Activated CD4-positive, alpha-beta T cell treated with anti-CD3 and anti-CD28 coated beads, Interleukin-2, amount 50 U/mL, for 48 hours (primary cell): ENCODE data around the gene FGF14.

Source experiments
- DNase-seq, 2 experiments: peaks; one replicate each; pipeline ENCODE4 v3.0.0-alpha.2; 2020

FGF14 gene

GRCh38 chr13:102309110-102309509, 92.7 kb downstream of the FGF14 start:
- no peak for DNase-seq

GRCh38 chr13:102302534-102302933, 99.3 kb downstream of the FGF14 start:
- DNase-seq = no peak

GRCh38 chr13:102300379-102300778, 101.5 kb downstream of the FGF14 start:
- no peak for DNase-seq

GRCh38 chr13:102299366-102299765, 102.5 kb downstream of the FGF14 start:
- no peak for DNase-seq

- DNase-seq = no peak
These were observed 103.8 kb downstream of the FGF14 start for GRCh38 chr13:102298051-102298450.

GRCh38 chr13:102295316-102296048, 106.4 kb downstream of the FGF14 start:
- no peak for DNase-seq

GRCh38 chr13:102294407-102295018, 107.3 kb downstream of the FGF14 start:
- no peak for DNase-seq

GRCh38 chr13:102293723-102294122, 108.1 kb downstream of the FGF14 start:
- DNase-seq = no peak

DNA sequence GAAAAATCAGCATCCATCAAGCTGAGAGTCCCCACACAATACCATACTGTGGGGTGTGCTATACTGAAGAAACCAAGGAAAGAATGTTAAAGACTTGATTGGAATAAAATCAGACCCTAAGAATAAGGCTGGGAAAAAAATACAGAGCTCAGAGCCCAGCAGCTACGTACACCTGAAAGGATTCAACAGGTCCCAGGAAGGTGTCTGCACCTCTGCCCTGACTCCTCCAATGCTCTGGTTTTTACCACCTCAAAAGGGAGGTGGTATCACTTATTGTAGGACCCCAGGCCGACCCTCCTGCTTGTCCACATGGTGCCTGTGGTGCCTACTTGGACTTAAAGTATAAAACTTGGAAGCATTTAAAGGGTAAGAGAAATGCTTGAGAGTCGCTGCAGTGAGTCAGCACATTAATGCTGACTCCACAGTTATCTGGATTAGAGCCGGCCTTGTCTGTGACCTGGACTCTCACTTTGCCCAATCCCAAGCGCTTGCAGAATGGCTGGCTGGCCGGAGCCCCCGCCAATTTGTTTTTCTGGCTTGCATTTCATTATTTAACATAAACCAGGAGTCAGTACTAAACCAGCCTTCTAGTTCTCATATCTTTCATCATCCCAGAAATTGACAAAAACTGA, 110.1 kb downstream of the FGF14 start:
- DNase-seq = no peak

DNA sequence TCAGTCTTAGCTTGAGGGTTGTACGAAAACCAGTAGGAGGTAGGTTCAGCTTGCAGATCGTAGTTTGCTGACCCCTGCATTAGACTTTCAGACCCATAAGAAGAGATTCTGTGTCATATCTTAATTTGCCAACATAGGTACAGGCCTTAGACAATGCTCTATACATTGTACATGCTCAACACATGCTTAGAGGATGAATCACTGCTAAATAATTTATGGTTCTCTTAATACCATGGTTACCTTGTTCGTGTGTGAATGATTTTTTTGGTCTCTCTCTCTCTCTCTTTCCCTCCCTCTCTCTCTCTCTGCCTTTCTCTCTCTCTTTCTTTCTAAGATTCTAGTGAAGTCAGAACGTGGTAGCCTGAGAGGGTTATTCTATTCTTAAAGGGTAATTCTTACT, 112.2 kb downstream of the FGF14 start:
- no peak for DNase-seq

DNA sequence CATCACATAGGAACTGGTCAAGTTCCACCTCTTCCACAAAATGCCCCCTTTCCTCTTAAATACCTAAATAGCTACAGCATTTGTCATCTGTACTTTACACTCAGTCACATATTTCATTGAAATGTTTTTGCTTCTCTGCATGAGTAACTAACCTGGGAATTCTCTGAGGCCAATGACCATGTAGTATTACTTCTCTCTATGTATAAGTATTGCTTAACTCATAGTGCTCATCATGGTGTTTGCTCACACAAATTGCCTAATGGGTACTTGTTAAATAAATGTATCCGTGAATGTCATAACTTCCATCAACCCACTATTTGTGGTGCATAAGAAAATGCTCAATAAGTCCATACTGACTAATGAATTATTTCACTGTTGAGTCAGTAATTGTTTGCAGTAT, 115.5 kb downstream of the FGF14 start:
- no peak for DNase-seq

GRCh38 chr13:102280366-102280765, 121.5 kb downstream of the FGF14 start:
- no peak for DNase-seq

DNA sequence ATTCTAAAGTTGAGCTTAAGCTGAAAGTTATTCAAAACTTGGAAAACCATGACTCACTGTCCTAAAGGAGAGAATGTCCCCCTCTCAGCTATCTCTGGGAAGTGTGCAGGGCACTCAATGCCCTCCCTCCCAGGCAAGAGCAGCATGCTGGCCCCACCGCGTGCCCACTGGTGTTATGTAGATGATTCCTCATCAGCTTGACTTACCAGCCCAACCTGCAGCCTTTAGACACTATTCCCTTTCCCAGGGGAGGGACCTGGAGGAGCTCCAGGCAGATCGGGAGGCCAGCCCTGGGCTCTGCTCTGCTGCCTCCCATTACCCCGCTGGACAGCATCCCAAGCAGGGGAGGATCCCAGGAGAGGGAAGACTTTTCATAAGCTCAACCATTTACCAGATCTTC, 124.6 kb downstream of the FGF14 start:
- DNase-seq = no peak

DNA sequence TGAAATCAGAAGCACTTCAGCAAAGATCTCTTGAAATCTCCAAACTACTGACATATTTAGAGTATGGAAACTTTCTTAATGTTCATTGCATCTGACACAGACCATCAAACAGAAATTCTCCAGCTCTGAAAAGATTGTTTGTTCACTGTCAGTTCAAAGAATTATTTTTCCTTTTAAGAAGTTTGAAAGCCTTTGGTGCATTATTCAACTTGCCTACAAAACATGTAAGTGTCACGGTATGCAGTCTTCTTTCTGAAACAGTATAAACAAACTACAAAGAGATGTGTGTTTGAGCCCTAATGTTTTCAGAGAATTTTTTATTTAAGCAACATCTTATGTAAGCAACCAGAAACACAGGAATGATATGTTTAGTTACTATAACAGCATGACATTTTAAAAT, 125.4 kb downstream of the FGF14 start:
- no peak for DNase-seq

GRCh38 chr13:102275969-102276368, 125.9 kb downstream of the FGF14 start:
- no peak for DNase-seq

- no peak for DNase-seq
These were observed 128.7 kb downstream of the FGF14 start for GRCh38 chr13:102273111-102273510.

- DNase-seq = no peak
These were observed 134.7 kb downstream of the FGF14 start for GRCh38 chr13:102267191-102267590.

GRCh38 chr13:102261809-102262208, 140.0 kb downstream of the FGF14 start:
- no peak for DNase-seq

- DNase-seq = no peak
These were observed 140.5 kb downstream of the FGF14 start for GRCh38 chr13:102261316-102261715.

DNA sequence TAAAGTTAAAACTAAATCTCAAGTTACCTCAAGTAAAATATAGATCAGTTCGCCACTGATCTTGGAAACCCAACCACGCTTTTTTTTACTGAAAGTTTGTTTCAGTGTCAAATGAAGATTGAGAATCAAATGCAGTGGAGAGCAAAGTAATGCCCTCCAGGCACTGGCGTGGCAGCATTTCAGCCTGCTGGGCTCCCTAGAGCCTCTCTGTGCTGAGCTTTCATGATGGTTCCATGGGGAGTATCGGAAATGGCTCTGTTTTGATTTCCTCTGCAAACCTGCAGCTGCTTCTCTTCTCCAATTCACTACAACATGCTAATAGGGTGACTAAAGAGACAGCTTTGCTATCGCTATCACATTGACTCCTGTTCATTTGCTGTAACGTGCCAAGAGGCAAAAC, 141.6 kb downstream of the FGF14 start:
- no peak for DNase-seq

DNA sequence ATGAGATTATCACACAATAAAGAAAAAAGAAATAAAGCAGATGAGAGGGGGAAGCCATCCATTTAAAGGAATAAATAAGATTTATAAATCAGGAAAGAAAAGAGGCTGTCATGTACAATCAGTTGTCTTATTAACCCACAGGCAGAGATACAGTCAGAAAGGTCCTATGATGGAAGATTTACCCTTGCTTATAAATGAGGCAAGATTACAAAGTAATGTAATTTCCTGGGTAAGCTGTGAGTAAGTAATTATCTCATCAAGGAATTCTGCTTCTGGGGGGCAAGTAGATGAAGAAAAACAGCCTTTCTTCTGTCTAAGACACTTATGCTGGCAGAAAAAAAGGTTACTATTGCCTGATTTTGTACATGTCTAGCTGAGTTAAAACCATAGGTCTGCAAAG, 146.4 kb downstream of the FGF14 start:
- DNase-seq = no peak

GRCh38 chr13:102251817-102252216, 150.0 kb downstream of the FGF14 start:
- DNase-seq = no peak

GRCh38 chr13:102250448-102250847, 151.4 kb downstream of the FGF14 start:
- no peak for DNase-seq

DNA sequence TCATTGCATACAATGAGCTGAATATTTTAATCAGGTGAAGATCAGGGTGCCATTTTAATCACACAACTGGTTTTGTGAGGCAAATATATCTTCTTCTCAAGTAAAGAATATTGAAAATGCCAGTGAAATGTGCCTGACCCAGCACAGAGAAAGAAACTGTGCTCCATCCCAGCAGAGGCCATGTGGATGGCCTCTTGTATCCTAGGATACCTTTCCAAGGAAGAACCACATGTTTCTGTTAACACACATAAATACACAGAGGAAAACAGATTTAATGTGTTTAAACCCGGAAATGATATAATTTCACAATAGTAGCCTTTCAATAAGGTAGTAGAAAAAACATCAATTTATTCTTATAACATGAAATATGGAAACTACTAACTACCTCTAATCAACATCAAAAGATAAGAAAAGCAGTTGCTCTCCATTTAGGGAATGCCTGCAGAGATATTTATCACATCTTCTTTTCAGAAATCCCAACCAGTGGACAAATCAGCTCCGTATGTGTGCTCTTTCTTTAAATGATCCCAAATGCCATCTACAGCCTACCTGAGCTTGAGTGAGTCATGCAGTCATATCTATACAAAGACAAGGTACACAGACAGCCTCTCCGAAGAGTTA, 157.1 kb downstream of the FGF14 start:
- DNase-seq = no peak
